Vagina (tissue), 2 donors: ENCODE measurements around the gene GABBR2. TPM values are rescaled to one million over a fixed set of nuclear protein-coding genes. Genes with fewer than 3 reads are reported as not detected.

Source experiments
- DNase-seq, 2 donors: peaks; one replicate each; pipeline ENCODE4 v3.0.0-alpha.2; 2017; ENCODE audit errors: extremely low spot score in 2 of 2
- H3K27ac ChIP-seq: fragments of 200-600 bp; sonication (generic); one replicate; pipeline ENCODE4 v1.5.1; 2019
- H3K27me3 ChIP-seq: fragments of 200-600 bp; sonication (generic); one replicate; pipeline ENCODE4 v1.5.1; 2019
- H3K36me3 ChIP-seq, 2 donors: fragments of 200-600 bp; sonication (generic); one replicate each; pipeline ENCODE4 v1.5.1; 2017 to 2019
- H3K4me1 ChIP-seq: fragments of 200-600 bp; sonication (generic); one replicate; pipeline ENCODE4 v1.5.1; 2019
- H3K4me3 ChIP-seq, 2 donors: fragments of 200-600 bp; sonication (generic); 1 replicate in 1 of 2; 2 replicates in 1 of 2; pipeline ENCODE4 v1.5.1; 2016 to 2019
- H3K9me3 ChIP-seq: fragments of 200-600 bp; sonication (generic); one replicate; pipeline ENCODE4 v1.5.1; 2019
- POLR2A ChIP-seq, 2 donors: fragments of 450-650 bp; IDR thresholded peaks; one replicate each; pipeline ENCODE4 v1.6.1; 2017; ENCODE audit warnings: antibody characterized with exemption in 2 of 2, mild to moderate bottlenecking in 2 of 2, moderate library complexity in 2 of 2
- POLR2AphosphoS5 ChIP-seq, 2 donors: sonication (generic); formaldehyde crosslinking; IDR thresholded peaks; one replicate each; pipeline ENCODE4 v1.9.0; 2017; ENCODE audit warnings: antibody characterized with exemption in 2 of 2, mild to moderate bottlenecking in 2 of 2, low read depth in 1 of 2; ENCODE audit not compliant: insufficient read depth in 1 of 2
- intact Hi-C: fragments of 100-400 bp; cut with DNase I; formaldehyde crosslinking; loops from one replicate; pipeline ENCODE4 v1.15.1; 2023
- total RNA-seq: library from RNA; depleted of rRNA; stranded (reverse); fragments of >200 nt; gene quantifications from one replicate; pipeline ENCODE4 v1.2.3, GENCODE V29; 2016
- TF ChIP-seq, protein P1 (sequence below), 3 experiments: fragments of 450-650 bp in 2 of 3; fragments of 200-600 bp in 1 of 3; sonication (generic) in 1 of 3; IDR thresholded peaks; one replicate each; pipeline ENCODE4 v1.5.1; 2017 to 2019; ENCODE audit warnings: antibody characterized with exemption in 3 of 3, mild to moderate bottlenecking in 2 of 3, moderate library complexity in 2 of 3

The GABBR2 gene
- total RNA-seq, 1 donor from 2014 or later = not detected

DNA sequence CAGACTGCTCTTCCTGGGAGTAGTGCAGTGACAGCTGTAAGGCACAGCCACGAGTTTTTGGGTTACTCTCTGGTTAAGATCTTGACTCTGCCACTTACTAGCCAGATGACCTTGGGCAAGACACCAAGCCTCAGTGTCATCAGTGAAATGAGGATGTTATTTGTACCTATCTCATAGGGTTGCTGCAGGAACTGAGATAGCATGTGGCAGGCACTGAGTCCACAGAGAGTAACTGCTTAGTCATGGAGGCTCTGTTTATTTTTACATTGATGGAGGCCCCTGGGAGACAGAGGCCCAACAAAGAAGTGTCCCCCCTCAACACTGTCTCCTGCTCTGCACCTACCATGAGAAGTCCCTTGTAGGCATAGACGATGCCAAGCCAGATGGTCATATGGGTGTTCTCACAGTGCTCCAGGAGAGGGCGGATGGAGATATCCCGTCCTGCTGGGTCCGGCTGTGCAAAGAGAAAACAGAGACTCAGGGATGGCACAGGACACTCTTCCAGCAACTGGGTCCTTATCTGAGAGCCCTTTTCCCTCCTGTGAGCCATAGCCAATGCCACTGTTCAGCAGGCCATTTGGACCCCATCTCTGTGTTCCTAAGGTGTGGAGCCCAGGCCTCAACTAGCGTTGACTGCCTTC, 397.9 kb downstream of the GABBR2 start:
- no peaks in the 10 kb centered on the region for H3K4me1 ChIP-seq
- TF ChIP-seq POLR2AphosphoS5 (IDR thresholded peaks at IDR 0.05; ENCODE audit: insufficient read depth in 1 of 2, low read depth in 1 of 2) (no peak), POLR2A (IDR thresholded peaks at IDR 0.05) (no peak)
- TF ChIP-seq, protein P1, sequence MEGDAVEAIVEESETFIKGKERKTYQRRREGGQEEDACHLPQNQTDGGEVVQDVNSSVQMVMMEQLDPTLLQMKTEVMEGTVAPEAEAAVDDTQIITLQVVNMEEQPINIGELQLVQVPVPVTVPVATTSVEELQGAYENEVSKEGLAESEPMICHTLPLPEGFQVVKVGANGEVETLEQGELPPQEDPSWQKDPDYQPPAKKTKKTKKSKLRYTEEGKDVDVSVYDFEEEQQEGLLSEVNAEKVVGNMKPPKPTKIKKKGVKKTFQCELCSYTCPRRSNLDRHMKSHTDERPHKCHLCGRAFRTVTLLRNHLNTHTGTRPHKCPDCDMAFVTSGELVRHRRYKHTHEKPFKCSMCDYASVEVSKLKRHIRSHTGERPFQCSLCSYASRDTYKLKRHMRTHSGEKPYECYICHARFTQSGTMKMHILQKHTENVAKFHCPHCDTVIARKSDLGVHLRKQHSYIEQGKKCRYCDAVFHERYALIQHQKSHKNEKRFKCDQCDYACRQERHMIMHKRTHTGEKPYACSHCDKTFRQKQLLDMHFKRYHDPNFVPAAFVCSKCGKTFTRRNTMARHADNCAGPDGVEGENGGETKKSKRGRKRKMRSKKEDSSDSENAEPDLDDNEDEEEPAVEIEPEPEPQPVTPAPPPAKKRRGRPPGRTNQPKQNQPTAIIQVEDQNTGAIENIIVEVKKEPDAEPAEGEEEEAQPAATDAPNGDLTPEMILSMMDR (IDR thresholded peaks at IDR 0.05) = no peak
- intact Hi-C loops = loop anchor here (5.0 kb wide), 1 partner anchor 481 kb away; no protein-coding TSS in a partner anchor
- no peak for DNase-seq
- no peak overlapping the region for H3K4me3 ChIP-seq
- no peaks in the 10 kb centered on the region for H3K9me3 ChIP-seq
- no peaks in the 10 kb centered on the region for H3K27me3 ChIP-seq
- H3K27ac ChIP-seq = no peak overlapping the region
- no peaks in the 10 kb centered on the region for H3K36me3 ChIP-seq

DNA sequence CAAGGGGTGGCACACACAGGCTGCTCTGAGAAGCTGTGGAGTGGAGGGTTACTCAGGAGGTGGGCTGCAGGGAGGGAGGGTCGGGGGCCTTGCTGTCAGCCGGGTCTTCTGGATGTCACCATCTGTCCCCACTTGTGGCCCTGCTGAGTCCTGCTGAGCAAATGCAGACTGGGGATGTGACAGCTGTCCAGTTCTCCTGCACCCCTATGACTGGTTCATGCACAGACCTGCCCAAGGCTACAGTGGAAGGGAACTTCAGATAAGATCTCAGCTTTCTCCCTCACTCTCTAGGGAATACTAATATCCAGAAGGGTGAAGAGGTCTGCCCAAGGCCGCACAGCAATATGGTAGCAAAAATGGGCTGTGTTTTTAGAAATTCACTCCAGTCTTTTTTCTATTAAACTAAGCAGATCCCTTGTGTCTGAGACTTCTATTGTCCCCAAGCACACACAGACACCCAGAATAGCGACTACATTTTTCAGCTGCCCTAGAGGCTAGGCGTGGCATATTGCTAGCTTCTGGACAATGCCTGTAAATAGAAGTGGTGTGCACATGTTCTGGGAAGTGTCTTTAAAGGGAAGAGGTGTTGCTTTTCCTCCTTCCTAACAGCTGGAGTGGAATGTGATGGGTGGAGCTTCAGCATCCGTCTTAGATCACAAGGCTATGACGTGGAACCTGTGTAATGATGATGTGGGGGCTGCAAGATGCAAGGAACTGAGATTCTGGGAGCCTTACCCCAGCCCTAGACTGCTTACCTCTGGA, 402.2 kb downstream of the GABBR2 start:
- no peak for DNase-seq
- no peaks in the 10 kb centered on the region for H3K9me3 ChIP-seq
- intact Hi-C loops = no loop called here
- no peaks in the 10 kb centered on the region for H3K4me1 ChIP-seq
- H3K27me3 ChIP-seq = no peaks in the 10 kb centered on the region
- TF ChIP-seq, protein P1 (IDR thresholded peaks at IDR 0.05) = no peak
- TF ChIP-seq POLR2AphosphoS5 (IDR thresholded peaks at IDR 0.05; ENCODE audit: insufficient read depth in 1 of 2, low read depth in 1 of 2) = no peak
- TF ChIP-seq POLR2A (IDR thresholded peaks at IDR 0.05) = no peak
- H3K36me3 ChIP-seq = no peaks in the 10 kb centered on the region
- H3K4me3 ChIP-seq = no peak overlapping the region
- no peak overlapping the region for H3K27ac ChIP-seq

DNA sequence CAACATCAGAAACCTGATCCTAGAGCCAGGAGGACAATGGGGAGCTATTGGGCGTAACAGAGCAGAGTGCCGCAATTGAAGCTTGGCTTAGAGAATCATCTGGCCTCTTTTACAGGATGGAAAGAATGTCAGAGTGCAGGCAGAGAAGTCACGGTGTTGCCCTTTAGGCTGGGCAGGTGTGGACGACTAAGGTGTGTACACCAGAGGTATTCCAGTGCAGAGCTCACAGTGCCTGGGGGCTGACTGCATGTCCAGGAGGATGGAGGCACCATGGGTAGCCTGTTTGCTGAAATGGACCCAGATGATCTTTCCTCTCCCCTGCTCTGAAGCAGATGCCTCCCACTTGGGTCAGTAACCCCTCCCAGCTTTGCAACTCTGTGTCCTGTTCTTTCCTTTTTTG, 404.4 kb downstream of the GABBR2 start:
- Histone ChIP-seq H3K4me3 (no peak overlapping the region), H3K27me3 (no peaks in the 10 kb centered on the region), H3K9me3 (no peaks in the 10 kb centered on the region), H3K36me3 (no peaks in the 10 kb centered on the region), H3K27ac (no peak overlapping the region), H3K4me1 (no peaks in the 10 kb centered on the region)
- no peak for TF ChIP-seq POLR2A (IDR thresholded peaks at IDR 0.05)
- TF ChIP-seq POLR2AphosphoS5 (IDR thresholded peaks at IDR 0.05; ENCODE audit: insufficient read depth in 1 of 2, low read depth in 1 of 2) = no peak
- TF ChIP-seq, protein P1 (IDR thresholded peaks at IDR 0.05) = no peak
- no peak for DNase-seq
- intact Hi-C loops = no loop called here

DNA sequence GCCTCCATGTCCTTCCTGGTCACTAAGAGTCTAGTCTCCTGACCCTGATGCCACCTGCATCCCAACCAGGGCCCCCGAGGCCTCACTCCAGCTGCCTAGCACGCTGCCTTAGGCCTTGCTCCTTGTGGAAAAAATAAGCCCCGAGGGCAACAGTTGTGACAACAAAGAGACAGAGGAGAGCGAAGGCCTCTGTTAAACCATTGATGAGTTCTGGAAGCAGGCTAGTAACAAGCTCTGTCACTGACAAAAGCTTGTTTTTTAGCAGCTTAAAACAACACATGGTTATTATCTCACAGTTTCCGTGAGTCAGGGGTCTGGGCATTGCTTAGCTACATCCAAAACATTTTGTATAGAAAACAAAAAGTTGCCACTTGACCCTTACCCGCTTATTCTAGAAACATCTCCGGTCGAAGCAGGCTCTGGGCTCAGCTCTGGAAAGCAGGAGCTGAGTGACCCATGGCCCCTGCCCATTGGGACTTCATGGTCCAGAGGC, 405.1 kb downstream of the GABBR2 start:
- DNase-seq = no peak
- no peaks in the 10 kb centered on the region for H3K36me3 ChIP-seq
- TF ChIP-seq POLR2A (IDR thresholded peaks at IDR 0.05) (no peak), POLR2AphosphoS5 (IDR thresholded peaks at IDR 0.05; ENCODE audit: insufficient read depth in 1 of 2, low read depth in 1 of 2) (no peak)
- TF ChIP-seq, protein P1 (IDR thresholded peaks at IDR 0.05) = no peak

More for the DNA sequence above, 405.1 kb downstream of the GABBR2 start:
- H3K4me1 ChIP-seq = no peaks in the 10 kb centered on the region
- H3K9me3 ChIP-seq = no peaks in the 10 kb centered on the region
- no peak overlapping the region for H3K4me3 ChIP-seq
- H3K27me3 ChIP-seq = no peaks in the 10 kb centered on the region
- H3K27ac ChIP-seq = no peak overlapping the region
- intact Hi-C loops = no loop called here
